ENCODE results near the gene R3HCC1L. TPM values are rescaled to one million over a fixed set of nuclear protein-coding genes. Genes with fewer than 3 reads are reported as not detected.

Gene R3HCC1L
- total and polyA plus RNA-seq, 10 of the 15 experiments (the other 5 are each of a cell fraction or from before 2014, with no cell fraction given): 11.3 to 20.3 (median 15.3) TPM

- no peak for TF ChIP-seq SUZ12 (IDR thresholded peaks at IDR 0.05; ENCODE audit: unreplicated experiment)
- no peak for TF ChIP-seq RFX5 (IDR thresholded peaks at IDR 0.05; ENCODE audit: low read depth, low read length)
Measured at GRCh38 chr10:98244586-98244985, 110.1 kb downstream of the R3HCC1L start (continued).

GRCh38 chr10:98246911-98247805, 112.7 kb downstream of the R3HCC1L start:
- ChIA-PET SMC1A (ENCODE audit: uncharacterized antibody, unreplicated experiment) (no interaction called here), RAD21 (ENCODE audit: unreplicated experiment) (no interaction called here), POLR2A (no interaction called here), CTCF (interaction anchor here (1.0 to 1.8 kb wide), 3 partner anchors 12 to 77 kb away, joined by 3 to 4 read pairs (median 4); no protein-coding TSS in a partner anchor)
- H3K4me1 ChIP-seq (ENCODE audit: control insufficient read depth, insufficient read depth, low read length): no peaks in the 10 kb centered on the region
- TF ChIP-seq DPF2 (IDR thresholded peaks at IDR 0.05) (no peak), IRF3 (IDR thresholded peaks at IDR 0.05) (no peak), JUNB (IDR thresholded peaks at IDR 0.05) (no peak), NKRF (conservative IDR thresholded peaks at IDR 0.05) (no peak), ZBTB33 (IDR thresholded peaks at IDR 0.05) (no peak), SMC3 (IDR thresholded peaks at IDR 0.05; ENCODE audit: borderline replicate concordance, low read length) (no peak), HSF1 (IDR thresholded peaks at IDR 0.05; ENCODE audit: low read depth, low read length) (no peak)
- intact Hi-C loops (cut with micrococcal nuclease; ENCODE audit: unreplicated experiment) (no loop called here), in situ Hi-C loops (cut with MboI) (no loop called here)
- ATAC-seq: no peak
- H2AFZ ChIP-seq (ENCODE audit: control insufficient read depth, low read depth, low read length): no peak overlapping the region
- H3K9ac ChIP-seq (ENCODE audit: control insufficient read depth, insufficient read depth, low read length): no peak overlapping the region
- no peak overlapping the region for H3K4me3 ChIP-seq
- no peak for DNase-seq (ENCODE audit: low read depth, low spot score)
- no peak overlapping the region for H3K27ac ChIP-seq (ENCODE audit: control insufficient read depth, insufficient read depth)
- FAIRE-seq: no peak
- no peaks in the 10 kb centered on the region for H3K79me2 ChIP-seq (ENCODE audit: control insufficient read depth, insufficient read depth, low read length)
- no peak overlapping the region for H3K4me2 ChIP-seq (ENCODE audit: control insufficient read depth, insufficient read depth)
- no peaks in the 10 kb centered on the region; the same call in 1 of the 2 replicates for H4K20me1 ChIP-seq (ENCODE audit: control insufficient read depth, insufficient read depth)
- H3K36me3 ChIP-seq (ENCODE audit: control insufficient read depth in 2 of 2, insufficient read depth in 2 of 2, low read length in 1 of 2): peaks cover 3 to 26% of the 10 kb centered on the region in 2 experiments
- no TSS peak for BruUV-seq (replicated peaks)
- WGBS (ENCODE audit: insufficient coverage, insufficient replicate concordance, low lambda C conversion rate, missing lambda C conversion rate): 77% methylated on average over 6 of the region's 6 CpGs
- no peaks in the 10 kb centered on the region for H3K9me3 ChIP-seq (replicated peaks; ENCODE audit: control insufficient read depth, insufficient read depth, low read length)
- H3K27me3 ChIP-seq (replicated peaks in 1 of 2; ENCODE audit: control insufficient read depth in 2 of 2, insufficient read depth in 2 of 2, low read length in 1 of 2): no peaks in the 10 kb centered on the region
